ENCODE data around the gene PRPF40B.
"Not testable (repeated sequence)": the region's sequence is repeated elsewhere in the genome, so short reads cannot be mapped to it uniquely, and the experiment has no call there.

The PRPF40B gene

DNA sequence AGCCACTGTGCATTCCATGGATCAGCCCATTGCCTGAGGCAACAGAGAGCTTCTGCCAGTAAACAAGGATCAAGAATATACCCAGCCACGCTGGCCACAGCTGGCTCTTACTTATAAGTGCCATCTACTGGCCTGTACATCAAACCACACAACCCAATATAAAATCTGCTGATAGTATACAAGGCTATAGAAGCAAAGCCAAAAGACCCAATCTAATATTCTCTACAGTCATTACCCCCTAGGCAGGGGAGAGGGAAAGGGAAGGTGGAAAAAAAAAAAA lies 13.5 kb upstream of the PRPF40B start:
- FAIRE-seq, result no peak

GRCh38 chr12:49610785-49611184 lies 12.6 kb upstream of the PRPF40B start:
- not testable (repeated sequence) for FAIRE-seq

DNA sequence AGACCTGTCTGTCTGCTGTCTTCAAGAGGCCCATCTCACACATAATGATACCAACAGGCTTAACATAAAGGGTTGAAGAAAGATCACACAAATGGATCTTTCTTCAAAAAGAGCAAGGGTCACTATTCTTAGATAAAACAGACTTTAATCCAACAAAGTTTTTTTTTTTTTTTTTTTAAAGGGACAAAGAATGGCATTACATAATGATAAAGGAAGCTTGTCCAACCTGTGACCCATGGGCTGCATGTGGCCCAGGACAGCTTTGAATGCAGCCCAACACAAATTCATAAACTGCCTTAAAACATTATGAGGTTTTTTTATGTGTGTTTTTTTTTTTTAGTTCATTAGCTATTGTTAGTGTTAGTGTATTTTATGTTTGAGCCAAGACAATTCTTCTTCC lies 11.2 kb upstream of the PRPF40B start:
- no peak for FAIRE-seq

- FAIRE-seq, result no peak
Measured at GRCh38 chr12:49615725-49616124, 7.6 kb upstream of the PRPF40B start.

DNA sequence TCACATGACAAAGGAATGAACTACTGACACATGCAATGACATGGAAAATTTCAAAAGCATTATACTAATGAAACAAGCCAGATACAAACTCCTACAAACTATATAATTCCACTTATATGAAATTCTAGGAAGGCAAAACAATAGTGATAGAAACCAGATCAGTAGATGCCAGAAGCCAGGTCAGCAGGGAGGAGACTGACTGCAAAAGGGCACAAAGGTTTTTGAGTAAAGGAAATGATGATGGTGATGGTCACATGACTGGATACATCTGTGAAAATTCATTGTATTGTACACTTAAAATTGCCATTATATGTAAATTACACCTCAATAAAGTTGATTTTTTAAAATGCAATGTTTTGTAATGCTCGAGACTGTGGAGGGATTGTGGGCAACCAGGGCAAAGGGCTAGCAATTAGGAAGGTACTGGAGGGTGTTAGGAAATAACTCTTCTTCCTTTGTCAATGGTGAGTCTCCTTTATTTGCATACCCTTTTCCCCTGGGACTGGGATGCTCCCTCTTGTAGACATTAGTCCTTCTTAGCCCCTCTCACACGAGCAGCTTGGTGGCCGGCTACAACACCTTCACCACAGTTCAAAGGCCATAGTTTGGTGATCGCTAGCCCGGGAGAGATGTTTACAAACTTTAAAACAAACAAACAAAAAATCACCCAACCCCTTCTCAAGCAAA lies 6.7 kb upstream of the PRPF40B start:
- no peak for FAIRE-seq

GRCh38 chr12:49618576-49618975 lies 4.8 kb upstream of the PRPF40B start:
- no peak for FAIRE-seq

GRCh38 chr12:49619286-49619685 lies 4.1 kb upstream of the PRPF40B start:
- FAIRE-seq, result no peak

DNA sequence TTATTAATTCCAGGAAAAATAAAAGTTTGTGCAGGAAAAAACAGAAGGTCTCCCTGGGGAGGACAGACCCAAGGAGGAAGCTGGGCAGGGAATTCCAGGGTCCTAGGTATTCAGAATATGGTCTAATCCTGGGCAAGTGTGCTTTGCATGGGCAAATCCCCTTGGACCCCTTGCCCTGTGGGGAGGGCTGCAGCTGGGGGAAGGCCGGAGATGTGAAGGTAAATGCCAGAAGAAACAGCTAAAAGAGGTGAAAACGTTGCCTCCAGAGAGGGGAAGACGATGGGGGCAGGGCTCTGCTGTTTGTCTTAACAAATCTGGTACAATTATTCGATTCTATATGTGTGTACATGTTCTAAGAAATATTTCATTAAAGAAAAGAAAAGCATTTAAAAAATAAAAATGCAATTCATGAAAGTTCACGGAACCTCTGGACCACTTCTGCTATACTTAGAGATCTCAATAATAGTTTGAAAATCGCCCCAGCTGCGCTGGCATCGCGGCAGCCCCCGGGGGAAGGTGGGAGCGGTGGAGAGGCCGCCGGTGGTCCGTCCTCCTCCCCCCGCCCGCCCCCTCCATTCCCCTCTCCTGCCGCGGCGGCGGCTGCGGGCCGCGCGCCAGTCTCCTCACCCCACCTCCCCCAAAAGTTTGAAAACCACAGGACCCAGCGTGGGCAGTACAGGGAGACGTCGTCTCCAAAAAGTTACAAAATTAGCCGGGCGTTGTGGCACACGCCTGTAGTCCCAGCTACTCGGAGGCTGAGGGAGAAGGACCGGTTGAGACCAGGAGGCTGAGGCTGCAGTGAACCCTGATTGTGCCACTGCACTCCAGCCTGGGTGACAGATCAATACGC lies 1.5 kb upstream of the PRPF40B start:
- FAIRE-seq, result no peak

DNA sequence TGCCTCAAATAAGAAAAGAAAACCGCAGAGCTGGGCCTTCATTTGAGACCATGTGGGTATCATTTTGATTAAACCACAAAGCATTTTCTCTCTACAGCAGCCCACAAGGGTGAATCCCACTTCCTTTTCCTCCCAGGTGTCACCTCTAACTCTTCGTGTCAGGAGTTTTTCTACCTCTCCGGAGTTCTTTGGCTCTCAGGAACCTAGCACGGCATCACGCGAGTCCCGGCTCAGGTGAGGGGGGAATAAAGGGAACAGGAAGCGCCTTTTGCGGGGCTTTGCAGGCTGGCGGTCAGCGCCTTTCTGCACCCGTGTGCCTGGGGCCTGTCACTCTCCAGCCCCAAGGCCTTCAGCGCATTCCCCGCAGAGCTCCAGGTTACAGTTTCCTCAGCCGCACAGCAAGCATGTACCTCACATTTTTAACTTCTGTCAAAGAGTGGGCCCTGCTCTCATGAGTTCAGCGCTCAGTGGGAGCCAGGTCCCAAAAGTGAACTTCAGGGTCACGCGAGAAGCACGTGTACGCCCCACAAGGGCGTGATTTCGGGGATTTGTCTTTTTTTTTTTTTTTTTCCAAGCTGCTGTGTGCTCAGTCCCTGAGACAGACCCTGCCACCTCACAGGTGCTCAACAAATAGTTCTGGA lies 740 bp upstream of the PRPF40B start:
- no peak for FAIRE-seq

DNA sequence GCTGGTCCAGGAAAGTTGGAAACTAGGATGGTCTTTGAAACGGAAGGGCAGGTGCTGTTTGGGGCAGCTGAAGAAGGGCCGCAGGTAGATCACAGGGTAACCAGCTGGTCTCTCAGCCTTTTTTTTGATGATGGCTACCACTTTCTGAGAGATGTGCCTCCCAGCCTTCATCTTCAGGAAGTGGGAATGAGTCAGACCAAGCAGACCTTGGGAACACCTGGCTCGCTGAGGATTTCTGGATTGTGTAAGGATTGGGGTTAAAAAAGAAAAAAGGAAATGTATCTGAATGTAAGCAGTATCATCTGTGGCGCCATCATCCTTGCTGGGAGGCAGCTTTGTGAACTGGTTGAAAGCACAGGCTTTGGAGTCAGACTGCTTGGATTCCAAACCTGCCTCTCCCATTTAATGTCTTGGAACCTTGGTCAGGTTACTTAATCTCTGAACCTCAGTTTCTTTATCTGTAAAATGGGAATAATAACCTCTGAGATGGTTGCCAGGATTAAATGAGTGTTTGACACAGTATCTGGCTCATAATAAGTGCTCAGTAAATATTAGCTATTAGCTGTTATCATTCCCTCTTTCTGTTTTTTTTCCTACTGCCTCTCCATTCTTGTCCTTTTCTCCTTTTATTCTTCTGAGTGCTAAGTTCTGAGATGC lies 1.7 kb downstream of the PRPF40B start:
- no peak for FAIRE-seq

DNA sequence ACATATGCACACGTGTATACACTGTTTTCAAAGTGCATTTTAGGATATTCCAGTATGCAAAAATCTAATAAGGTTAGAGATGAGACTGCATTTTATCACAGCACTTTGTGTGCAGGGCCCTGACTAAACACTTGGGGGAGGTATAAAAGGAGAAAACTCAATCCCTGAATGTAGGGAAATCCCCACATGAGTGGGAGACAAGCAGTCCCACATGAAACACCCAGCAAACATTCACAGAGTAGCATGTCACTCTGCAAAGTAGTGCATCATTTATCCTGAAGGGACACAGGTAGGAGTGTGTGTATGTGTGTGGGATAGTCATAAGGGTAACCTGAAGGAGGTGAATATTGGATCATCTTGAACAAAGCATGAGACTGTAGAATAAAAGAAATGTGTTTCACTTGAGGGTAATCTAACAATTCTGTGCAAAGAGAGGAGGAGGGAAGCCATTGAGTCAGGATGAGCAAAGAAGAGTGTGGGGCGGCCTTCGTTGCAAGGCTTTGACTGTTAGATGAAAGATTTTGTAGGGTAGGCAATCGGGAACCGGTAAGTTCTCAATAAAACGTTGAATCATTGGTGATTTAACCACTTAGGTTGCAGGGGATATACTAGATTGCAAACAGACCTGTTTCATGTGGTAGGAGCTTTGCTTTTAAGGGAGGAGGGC lies 2.9 kb downstream of the PRPF40B start:
- FAIRE-seq, result no peak

GRCh38 chr12:49626836-49627235 lies 3.5 kb downstream of the PRPF40B start:
- no peak for FAIRE-seq

- FAIRE-seq, result no peak
Measured at GRCh38 chr12:49627752-49628360, 4.5 kb downstream of the PRPF40B start.

DNA sequence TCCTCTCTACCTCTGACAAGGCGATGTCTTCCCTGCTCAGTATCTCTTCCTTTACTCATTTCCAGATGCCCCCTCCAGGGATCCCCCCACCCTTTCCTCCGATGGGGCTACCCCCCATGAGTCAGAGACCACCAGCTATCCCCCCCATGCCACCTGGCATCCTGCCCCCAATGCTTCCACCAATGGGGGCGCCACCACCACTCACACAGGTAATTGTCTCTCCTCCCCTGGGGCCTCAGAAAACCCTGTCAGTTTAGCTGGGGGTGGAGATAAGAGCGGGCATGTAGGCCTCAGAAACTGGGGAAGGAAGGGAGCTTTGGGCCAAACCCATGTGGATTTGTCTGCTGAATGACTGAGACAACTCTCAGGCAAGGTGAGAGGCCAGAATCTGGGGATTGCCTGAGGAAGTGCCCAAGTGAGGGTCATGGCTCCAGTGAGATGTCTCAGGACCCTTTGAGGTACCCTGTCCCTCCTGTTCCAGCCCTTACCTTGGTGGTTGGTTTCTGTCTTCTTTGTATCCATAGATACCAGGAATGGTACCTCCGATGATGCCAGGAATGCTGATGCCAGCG lies 8.1 kb downstream of the PRPF40B start:
- FAIRE-seq, result no peak

- no peak for FAIRE-seq
Measured at GRCh38 chr12:49632401-49632800, 9.0 kb downstream of the PRPF40B start.

DNA sequence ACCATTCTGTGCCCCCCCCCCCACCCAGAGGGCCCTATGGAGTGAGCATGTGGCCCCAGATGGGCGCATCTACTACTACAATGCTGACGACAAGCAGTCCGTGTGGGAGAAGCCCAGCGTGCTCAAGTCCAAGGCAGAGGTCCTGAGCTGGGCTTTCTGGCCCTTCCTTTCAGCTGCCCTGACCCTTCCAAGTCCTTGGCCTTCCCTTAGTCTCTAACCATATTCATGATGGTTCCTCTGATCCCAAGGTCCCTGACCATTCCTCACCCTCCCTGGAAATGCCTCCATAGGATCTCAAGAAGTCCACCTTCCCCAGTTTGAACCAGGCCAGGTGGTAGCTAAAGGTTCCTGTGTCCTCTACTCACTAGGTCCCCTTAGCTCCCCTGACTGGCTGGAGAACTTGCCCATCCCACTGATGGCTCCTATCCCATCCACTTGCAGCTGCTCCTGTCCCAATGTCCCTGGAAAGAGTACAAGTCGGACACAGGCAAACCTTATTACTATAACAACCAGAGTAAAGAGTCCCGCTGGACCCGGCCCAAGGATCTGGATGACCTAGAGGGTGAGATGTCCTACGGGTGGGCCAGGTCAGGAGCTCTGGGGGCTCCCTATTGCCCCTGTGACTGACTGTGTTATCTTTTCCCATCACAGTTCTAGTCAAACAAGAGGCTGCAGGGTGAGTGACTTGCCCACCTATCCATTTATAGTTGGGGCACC lies 9.8 kb downstream of the PRPF40B start:
- no peak for FAIRE-seq

GRCh38 chr12:49633703-49634345 lies 10.5 kb downstream of the PRPF40B start:
- no peak for FAIRE-seq

GRCh38 chr12:49635036-49635435 lies 11.7 kb downstream of the PRPF40B start:
- FAIRE-seq, result no peak

DNA sequence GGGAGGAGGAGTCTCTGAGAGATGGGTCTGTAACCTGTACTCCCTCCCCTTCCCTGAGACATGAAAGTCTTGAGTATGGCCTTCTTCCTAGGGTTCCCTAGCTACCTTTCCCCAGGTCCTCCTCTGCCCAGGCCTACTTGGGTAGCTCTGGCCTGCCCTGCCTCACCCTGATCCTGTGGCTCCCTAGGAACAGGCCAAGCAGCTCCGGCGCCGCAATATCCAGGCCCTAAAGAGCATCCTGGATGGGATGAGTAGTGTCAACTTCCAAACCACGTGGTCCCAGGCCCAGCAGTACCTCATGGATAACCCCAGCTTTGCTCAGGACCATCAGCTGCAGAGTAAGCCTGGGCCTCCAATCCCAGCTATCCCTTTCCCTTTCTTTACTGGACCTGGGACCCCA lies 12.3 kb downstream of the PRPF40B start:
- no peak for FAIRE-seq

- no peak for FAIRE-seq
Measured at GRCh38 chr12:49636574-49636973, 13.2 kb downstream of the PRPF40B start.
